ENCODE measurements around the gene TK1. TPM values are rescaled to one million over a fixed set of nuclear protein-coding genes. Genes with fewer than 3 reads are reported as not detected.
A peak's percentile ranks its signal among the peaks of the same experiment; 100 is the strongest.

Gene TK1
- total RNA-seq, 1 experiment from 2014 or later = 340 TPM

DNA sequence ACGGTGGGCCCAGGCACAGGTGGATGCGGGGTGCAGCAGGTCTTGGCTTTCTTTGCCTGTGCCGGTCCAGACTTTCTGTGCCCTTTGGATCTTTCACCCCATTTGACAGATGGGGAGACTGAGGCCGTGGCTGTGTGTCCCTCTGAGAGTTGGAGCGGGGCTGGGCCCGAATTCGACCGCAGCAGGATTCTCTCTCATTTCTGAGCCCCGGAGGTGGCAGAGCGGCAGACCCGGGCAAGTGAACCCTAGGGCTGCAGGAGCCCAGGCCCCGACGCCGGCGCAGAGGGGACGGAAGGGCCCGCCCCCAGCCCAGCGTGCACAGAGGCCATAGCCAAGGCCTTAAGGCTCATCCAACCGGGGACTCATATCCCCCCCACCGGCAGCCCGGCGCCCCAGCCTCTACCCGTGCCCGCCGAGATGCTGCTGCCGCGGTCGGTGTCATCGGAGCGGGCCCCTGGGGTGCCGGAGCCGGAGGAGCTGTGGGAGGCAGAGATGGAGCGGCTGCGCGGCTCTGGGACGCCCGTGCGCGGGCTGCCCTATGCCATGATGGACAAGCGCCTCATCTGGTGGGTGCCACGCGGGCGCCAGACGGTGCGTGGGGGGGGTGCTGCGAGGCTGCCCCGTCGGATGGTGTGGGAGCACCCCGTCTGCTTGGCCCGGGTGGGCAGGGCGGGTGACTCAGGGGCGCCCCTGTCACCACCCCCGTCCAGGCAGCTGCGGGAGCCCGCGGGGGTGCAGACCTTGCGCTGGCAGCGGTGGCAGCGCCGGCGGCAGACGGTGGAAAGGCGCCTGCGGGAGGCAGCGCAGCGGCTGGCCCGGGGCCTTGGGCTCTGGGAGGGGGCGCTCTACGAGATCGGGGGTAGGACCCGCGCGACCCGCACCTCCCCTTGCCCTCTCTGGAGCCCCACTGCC lies 55.4 kb downstream of the TK1 start:
- BruUV-seq (replicated peaks) = no TSS peak
- TF ChIP-seq, protein P1, sequence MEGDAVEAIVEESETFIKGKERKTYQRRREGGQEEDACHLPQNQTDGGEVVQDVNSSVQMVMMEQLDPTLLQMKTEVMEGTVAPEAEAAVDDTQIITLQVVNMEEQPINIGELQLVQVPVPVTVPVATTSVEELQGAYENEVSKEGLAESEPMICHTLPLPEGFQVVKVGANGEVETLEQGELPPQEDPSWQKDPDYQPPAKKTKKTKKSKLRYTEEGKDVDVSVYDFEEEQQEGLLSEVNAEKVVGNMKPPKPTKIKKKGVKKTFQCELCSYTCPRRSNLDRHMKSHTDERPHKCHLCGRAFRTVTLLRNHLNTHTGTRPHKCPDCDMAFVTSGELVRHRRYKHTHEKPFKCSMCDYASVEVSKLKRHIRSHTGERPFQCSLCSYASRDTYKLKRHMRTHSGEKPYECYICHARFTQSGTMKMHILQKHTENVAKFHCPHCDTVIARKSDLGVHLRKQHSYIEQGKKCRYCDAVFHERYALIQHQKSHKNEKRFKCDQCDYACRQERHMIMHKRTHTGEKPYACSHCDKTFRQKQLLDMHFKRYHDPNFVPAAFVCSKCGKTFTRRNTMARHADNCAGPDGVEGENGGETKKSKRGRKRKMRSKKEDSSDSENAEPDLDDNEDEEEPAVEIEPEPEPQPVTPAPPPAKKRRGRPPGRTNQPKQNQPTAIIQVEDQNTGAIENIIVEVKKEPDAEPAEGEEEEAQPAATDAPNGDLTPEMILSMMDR (conservative IDR thresholded peaks at IDR 0.05; ENCODE audit: low read depth, low read length) = no peak
- TF ChIP-seq EZH2phosphoT487 (IDR thresholded peaks at IDR 0.05; ENCODE audit: borderline replicate concordance, low read length) = no peak
- no peak for TF ChIP-seq EZH2 (IDR thresholded peaks at IDR 0.05; ENCODE audit: low read length, unreplicated experiment)
- Histone ChIP-seq H2AFZ (ENCODE audit: low read length) (peak overlapping the region; percentile 33; the same call in 1 of the 2 replicates), H3K9ac (ENCODE audit: low read length) (no peak overlapping the region), H3K9me2 (replicated peaks; ENCODE audit: low read length) (no peaks in the 10 kb centered on the region), H3K4me2 (ENCODE audit: low read length) (peak overlapping the region; percentile 82), H3K36me3 (ENCODE audit: low read depth, low read length) (no peaks in the 10 kb centered on the region), H3K27ac (ENCODE audit: low read length) (no peak overlapping the region), H3K4me1 (ENCODE audit: insufficient read depth, low read length) (peaks cover 27% of the 10 kb centered on the region), H3K27me3 (ENCODE audit: low read length) (no peaks in the 10 kb centered on the region), H3K79me2 (ENCODE audit: low read length) (peaks cover 16% of the 10 kb centered on the region), H3K4me3 (ENCODE audit: low read length) (peak overlapping the region; percentile 55), H3F3A (ENCODE audit: low read length, unreplicated experiment) (peaks cover 3% of the 10 kb centered on the region), H4K20me1 (ENCODE audit: low read length) (no peaks in the 10 kb centered on the region), H3K9me3 (ENCODE audit: low read length) (no peaks in the 10 kb centered on the region)
- ChIA-PET CTCF (no interaction called here), POLR2A (ENCODE audit: unreplicated experiment) (no interaction called here)
- ATAC-seq (no peak), DNase-seq (no peak)
- intact Hi-C loops (cut with micrococcal nuclease) = no loop called here

DNA sequence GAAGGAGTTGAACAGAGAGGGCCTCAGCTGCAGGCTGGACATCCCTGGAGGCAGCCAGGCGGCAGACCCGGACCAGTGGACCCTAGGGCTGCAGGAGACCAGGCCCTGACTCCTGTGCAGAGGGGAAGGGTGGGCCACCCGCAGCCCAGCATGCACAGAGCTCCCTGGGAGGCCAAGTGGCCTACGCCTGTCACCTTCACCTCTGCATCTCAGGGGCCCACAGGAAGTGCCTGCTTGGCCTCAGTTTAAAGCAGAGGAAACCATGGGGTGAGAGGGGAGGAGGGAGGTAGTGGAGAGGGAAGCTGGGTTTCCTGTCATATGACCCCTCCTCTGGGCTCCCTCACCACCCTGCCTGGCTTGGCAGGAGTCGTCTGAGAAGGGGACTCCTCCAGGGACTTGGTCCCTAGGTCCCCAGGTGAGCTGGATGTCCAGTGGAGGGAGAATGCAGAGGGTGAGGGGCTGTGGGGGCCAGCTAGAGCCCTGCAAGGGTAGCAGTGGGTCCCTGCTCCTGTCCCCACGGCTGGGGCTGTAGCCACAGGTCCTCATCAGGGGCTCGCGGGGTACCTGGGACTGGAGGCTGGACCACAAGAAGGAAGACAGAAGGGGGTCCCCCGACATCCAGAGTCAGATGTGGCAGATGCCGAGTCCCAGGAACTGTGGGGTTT lies 56.3 kb downstream of the TK1 start, which contains the start of gene TMC8:
Gene TMC8 (plus strand): TSS at position 335 of the 665 bp plus-strand sequence. CDS start 818 bp downstream, outside the sequence.
- CTCF ChIA-PET = no interaction called here
- Histone ChIP-seq H3K4me3 (ENCODE audit: low read length) (peak within 1 kb of the TSS; percentile 55), H3K36me3 (ENCODE audit: low read depth, low read length) (no peaks in the 10 kb centered on the region), H3K4me1 (ENCODE audit: insufficient read depth, low read length) (peaks cover 27% of the 10 kb centered on the region), H3F3A (ENCODE audit: low read length, unreplicated experiment) (peaks cover 3% of the 10 kb centered on the region), H3K27me3 (ENCODE audit: low read length) (no peaks in the 10 kb centered on the region), H4K20me1 (ENCODE audit: low read length) (no peaks in the 10 kb centered on the region), H3K27ac (ENCODE audit: low read length) (no peak within 1 kb of the TSS), H2AFZ (ENCODE audit: low read length) (no peak within 1 kb of the TSS), H3K4me2 (ENCODE audit: low read length) (peak within 1 kb of the TSS; percentile 82), H3K9me2 (replicated peaks; ENCODE audit: low read length) (no peaks in the 10 kb centered on the region), H3K9ac (ENCODE audit: low read length) (no peak within 1 kb of the TSS), H3K79me2 (ENCODE audit: low read length) (peaks cover 23% of the 10 kb centered on the region), H3K9me3 (ENCODE audit: low read length) (no peaks in the 10 kb centered on the region)
- POLR2A ChIA-PET (ENCODE audit: unreplicated experiment) = interaction anchor here (0.5 kb wide), 1 partner anchor 10 kb away, joined by 3 read pairs; no protein-coding TSS in a partner anchor
- no peak for ATAC-seq
- no TSS peak for BruUV-seq (replicated peaks)
- TF ChIP-seq EZH2 (IDR thresholded peaks at IDR 0.05; ENCODE audit: low read length, unreplicated experiment) (no peak), EZH2phosphoT487 (IDR thresholded peaks at IDR 0.05; ENCODE audit: borderline replicate concordance, low read length) (no peak)
- TF ChIP-seq, protein P1 (conservative IDR thresholded peaks at IDR 0.05; ENCODE audit: low read depth, low read length) = no peak
- intact Hi-C loops (cut with micrococcal nuclease) = no loop called here
- no peak for DNase-seq

Measured in PC-3 (cell line).